Panc1 (cell line): ENCODE measurements around the gene NUDT22. TPM values are rescaled to one million over a fixed set of nuclear protein-coding genes. Genes with fewer than 3 reads are reported as not detected.

Experiments used
- ATAC-seq: fragments of 200-7000 bp; cut with Tn5 transposase; 2 replicates; pipeline ENCODE4 v1.9.1; 2020; ENCODE audit warnings: mild to moderate bottlenecking, moderate library complexity
- BruUV-seq: library from RNA; stranded (reverse); fragments of 400-500 nt; replicated peaks from 2 replicates; lab custom pipeline; 2021; lab: Mats Ljungman, UMichigan
- CTCF ChIA-PET: fragments of 300-600 bp; sonication (Branson Sonifier 250); formaldehyde crosslinking; loops from one replicate; lab custom pipeline; 2022; ENCODE audit warnings: antibody characterized with exemption; lab: Charles Lee
- POLR2A ChIA-PET: fragments of 300-600 bp; sonication (Branson Sonifier 250); formaldehyde crosslinking; loops from one replicate; lab custom pipeline; 2022; ENCODE audit warnings: antibody characterized with exemption; lab: Charles Lee
- DNase-seq: peaks from one replicate; pipeline ENCODE4 v3.0.0-alpha.2; 2010; ENCODE audit warnings: low read depth, low spot score
- H3K27ac ChIP-seq: 2 replicates; pipeline ENCODE4 v1.5.1; 2011; ENCODE audit warnings: mild to moderate bottlenecking, low read length, inconsistent platforms
- H3K27me3 ChIP-seq: fragments of 200-500 bp; sonication (Bioruptor generic); 2 replicates; pipeline ENCODE4 v1.6.0; 2014; ENCODE audit warnings: low read length, inconsistent platforms; ENCODE audit not compliant: control insufficient read depth, insufficient read depth
- H3K36me3 ChIP-seq: fragments of 200-500 bp; sonication (Bioruptor generic); 2 replicates; pipeline ENCODE4 v1.5.1; 2014; ENCODE audit warnings: inconsistent platforms, mild to moderate bottlenecking, low read length, moderate library complexity; ENCODE audit not compliant: control insufficient read depth, insufficient read depth
- H3K4me1 ChIP-seq: 2 replicates; pipeline ENCODE4 v1.5.1; 2011; ENCODE audit warnings: inconsistent platforms, mild to moderate bottlenecking, low read length, moderate library complexity; ENCODE audit not compliant: control insufficient read depth, insufficient read depth
- H3K4me3 ChIP-seq, 2 experiments: 2 replicates each; pipeline ENCODE4 v1.5.1; 2011 to 2012; ENCODE audit warnings: low read depth in 2 of 2, low read length in 2 of 2, mild to moderate bottlenecking in 2 of 2, inconsistent platforms in 1 of 2, moderate library complexity in 1 of 2
- H3K9me3 ChIP-seq: fragments of 200-500 bp; sonication (Bioruptor generic); 2 replicates; pipeline ENCODE4 v1.5.1; 2014; ENCODE audit warnings: low read depth, mild to moderate bottlenecking, inconsistent platforms, low read length, moderate library complexity; ENCODE audit not compliant: control insufficient read depth, insufficient read depth
- CTCF ChIP-seq: fragments of 450-650 bp; IDR thresholded peaks from 2 replicates; pipeline ENCODE4 v1.5.1; 2017; ENCODE audit warnings: mild to moderate bottlenecking
- POLR2AphosphoS5 ChIP-seq: IDR thresholded peaks from 2 replicates; pipeline ENCODE4 v1.6.1; 2012; ENCODE audit warnings: mild to moderate bottlenecking, low read depth, low read length, moderate library complexity
- REST ChIP-seq, 2 experiments: IDR thresholded peaks; 2 replicates each; pipeline ENCODE4 v1.6.1; 2011 to 2012; ENCODE audit warnings: low read depth in 2 of 2, control low read depth in 1 of 2, low read length in 1 of 2, mild to moderate bottlenecking in 1 of 2, moderate library complexity in 1 of 2; ENCODE audit not compliant: insufficient read depth in 1 of 2
- SIN3A ChIP-seq: IDR thresholded peaks from 2 replicates; pipeline ENCODE4 v1.6.1; 2012; ENCODE audit warnings: low read depth, mild to moderate bottlenecking, low read length, moderate library complexity, borderline replicate concordance; ENCODE audit not compliant: insufficient read depth
- TCF7L2 ChIP-seq: IDR thresholded peaks from 2 replicates; pipeline ENCODE4 v1.6.1; 2011; ENCODE audit warnings: mild to moderate bottlenecking, low read depth, low read length, inconsistent platforms
- in situ Hi-C: cut with HindIII; loops from 2 replicates; pipeline ENCODE4 v1.10.0; 2016; ENCODE audit warnings: low sequenced_read_pairs, low pct_unique_long_range_greater_than_20kb
- intact Hi-C: fragments of 100-400 bp; cut with micrococcal nuclease; formaldehyde crosslinking; loops from one replicate; pipeline ENCODE4 v1.10.0; 2022; ENCODE audit not compliant: unreplicated experiment
- total RNA-seq: library from RNA; stranded (reverse); gene quantifications from one replicate; pipeline ENCODE4 v1.2.1, GENCODE V29; 2021; ENCODE audit not compliant: unreplicated experiment

NUDT22 gene
- total RNA-seq, 1 experiment from 2014 or later = 98.8 TPM

- Histone ChIP-seq H3K9me3 (peaks cover 7% of the 10 kb centered on the region; the same call in 1 of the 2 replicates), H3K36me3 (no peaks in the 10 kb centered on the region), H3K27ac (no peak overlapping the region), H3K4me1 (peaks cover 20% of the 10 kb centered on the region), H3K4me3 (no peak overlapping the region), H3K27me3 (no peaks in the 10 kb centered on the region)
- POLR2A ChIA-PET = no interaction called here
- intact Hi-C loops (no loop called here), in situ Hi-C loops (no loop called here)
- no TSS peak for BruUV-seq
- CTCF ChIA-PET = no interaction called here
- ATAC-seq (no peak), DNase-seq (no peak)
- no peak for TF ChIP-seq REST (IDR thresholded peaks at IDR 0.05; ENCODE audit: insufficient read depth in 1 of 2, low read depth in 2 of 2, low read length in 1 of 2)
- TF ChIP-seq CTCF = no peak
Measured at GRCh38 chr11:64178203-64178602, 47.9 kb upstream of the NUDT22 start.

- POLR2A ChIA-PET = no interaction called here
- BruUV-seq = no TSS peak
Measured at GRCh38 chr11:64178951-64179639, 47.0 kb upstream of the NUDT22 start.

More at GRCh38 chr11:64178951-64179639, 47.0 kb upstream of the NUDT22 start:
- Histone ChIP-seq H3K36me3 (no peaks in the 10 kb centered on the region), H3K9me3 (peaks cover 7% of the 10 kb centered on the region; the same call in 1 of the 2 replicates), H3K4me1 (peaks cover 28% of the 10 kb centered on the region), H3K27ac (no peak overlapping the region), H3K4me3 (no peak overlapping the region), H3K27me3 (no peaks in the 10 kb centered on the region)
- no peak for ATAC-seq
- DNase-seq = no peak
- CTCF ChIA-PET = no interaction called here
- intact Hi-C loops (no loop called here), in situ Hi-C loops (no loop called here)
- TF ChIP-seq CTCF (no peak), REST (IDR thresholded peaks at IDR 0.05; ENCODE audit: insufficient read depth in 1 of 2, low read depth in 2 of 2, low read length in 1 of 2) (no peak), TCF7L2 (no peak), SIN3A (no peak), POLR2AphosphoS5 (no peak)
